Parathyroid adenoma (tissue), 2 donors: ENCODE measurements around the gene PLAC1.

Experiments
- H2AFZ ChIP-seq: fragments of 300-600 bp; sonication (generic); one replicate; pipeline ENCODE4 v1.7.0; 2017; ENCODE audit warnings: antibody characterized with exemption, mild to moderate bottlenecking
- H3K27ac ChIP-seq: fragments of 300-600 bp; sonication (generic); one replicate; pipeline ENCODE4 v1.7.0; 2017
- H3K27me3 ChIP-seq: fragments of 300-600 bp; sonication (generic); one replicate; pipeline ENCODE4 v1.7.0; 2017; ENCODE audit warnings: low read length; ENCODE audit not compliant: control insufficient read depth, insufficient read depth
- H3K36me3 ChIP-seq: fragments of 300-600 bp; sonication (generic); one replicate; pipeline ENCODE4 v1.7.0; 2017; ENCODE audit warnings: low read length; ENCODE audit not compliant: control insufficient read depth, insufficient read depth
- H3K4me1 ChIP-seq: fragments of 300-600 bp; sonication (generic); one replicate; pipeline ENCODE4 v1.7.0; 2017; ENCODE audit warnings: control low read depth
- H3K4me2 ChIP-seq: fragments of 300-600 bp; sonication (generic); one replicate; pipeline ENCODE4 v1.7.0; 2017; ENCODE audit warnings: low read length
- H3K4me3 ChIP-seq: fragments of 300-600 bp; sonication (generic); one replicate; pipeline ENCODE4 v1.7.0; 2017; ENCODE audit warnings: low read depth, low read length
- H3K79me2 ChIP-seq: fragments of 300-600 bp; sonication (generic); one replicate; pipeline ENCODE4 v1.7.0; 2017; ENCODE audit warnings: control low read depth
- H3K9ac ChIP-seq: fragments of 300-600 bp; sonication (generic); one replicate; pipeline ENCODE4 v1.7.0; 2017; ENCODE audit warnings: mild to moderate bottlenecking
- H3K9me3 ChIP-seq: fragments of 300-600 bp; sonication (generic); one replicate; pipeline ENCODE4 v1.7.0; 2017; ENCODE audit warnings: low read length; ENCODE audit not compliant: control insufficient read depth
- TF ChIP-seq, protein P1 (sequence below): fragments of 300-600 bp; sonication (generic); IDR thresholded peaks from one replicate; pipeline ENCODE4 v1.7.0; 2017; ENCODE audit warnings: antibody characterized with exemption, mild to moderate bottlenecking
- donor health status: primary hyperparathyroidism.

Gene PLAC1

DNA sequence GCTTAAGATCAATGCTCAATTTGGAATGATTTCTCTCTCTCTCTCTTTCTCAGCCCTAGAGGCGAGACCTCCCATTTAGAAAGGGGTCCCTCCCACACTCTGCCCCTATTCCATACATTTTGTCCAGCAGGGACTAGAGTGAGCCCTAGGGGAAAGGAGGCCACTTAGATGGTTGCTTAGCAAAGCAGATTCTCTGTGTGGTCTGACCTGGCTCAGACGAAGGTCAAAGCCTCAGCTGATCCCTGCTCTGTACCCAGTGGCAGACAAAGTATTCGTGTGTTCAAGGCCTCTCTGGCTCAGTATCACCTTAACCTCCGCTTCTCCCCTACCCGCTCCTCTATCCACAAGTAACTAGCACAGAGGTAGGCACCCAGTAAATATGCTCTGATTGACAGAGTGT is 120.0 kb downstream of the PLAC1 start:
- TF ChIP-seq, protein P1, sequence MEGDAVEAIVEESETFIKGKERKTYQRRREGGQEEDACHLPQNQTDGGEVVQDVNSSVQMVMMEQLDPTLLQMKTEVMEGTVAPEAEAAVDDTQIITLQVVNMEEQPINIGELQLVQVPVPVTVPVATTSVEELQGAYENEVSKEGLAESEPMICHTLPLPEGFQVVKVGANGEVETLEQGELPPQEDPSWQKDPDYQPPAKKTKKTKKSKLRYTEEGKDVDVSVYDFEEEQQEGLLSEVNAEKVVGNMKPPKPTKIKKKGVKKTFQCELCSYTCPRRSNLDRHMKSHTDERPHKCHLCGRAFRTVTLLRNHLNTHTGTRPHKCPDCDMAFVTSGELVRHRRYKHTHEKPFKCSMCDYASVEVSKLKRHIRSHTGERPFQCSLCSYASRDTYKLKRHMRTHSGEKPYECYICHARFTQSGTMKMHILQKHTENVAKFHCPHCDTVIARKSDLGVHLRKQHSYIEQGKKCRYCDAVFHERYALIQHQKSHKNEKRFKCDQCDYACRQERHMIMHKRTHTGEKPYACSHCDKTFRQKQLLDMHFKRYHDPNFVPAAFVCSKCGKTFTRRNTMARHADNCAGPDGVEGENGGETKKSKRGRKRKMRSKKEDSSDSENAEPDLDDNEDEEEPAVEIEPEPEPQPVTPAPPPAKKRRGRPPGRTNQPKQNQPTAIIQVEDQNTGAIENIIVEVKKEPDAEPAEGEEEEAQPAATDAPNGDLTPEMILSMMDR = no peak
- Histone ChIP-seq H3K4me2 (no peak overlapping the region), H3K79me2 (no peaks in the 10 kb centered on the region), H3K4me1 (no peaks in the 10 kb centered on the region), H3K27me3 (no peaks in the 10 kb centered on the region), H3K27ac (no peak overlapping the region), H3K36me3 (no peaks in the 10 kb centered on the region), H3K4me3 (no peak overlapping the region), H2AFZ (no peak overlapping the region), H3K9me3 (no peaks in the 10 kb centered on the region), H3K9ac (no peak overlapping the region)

DNA sequence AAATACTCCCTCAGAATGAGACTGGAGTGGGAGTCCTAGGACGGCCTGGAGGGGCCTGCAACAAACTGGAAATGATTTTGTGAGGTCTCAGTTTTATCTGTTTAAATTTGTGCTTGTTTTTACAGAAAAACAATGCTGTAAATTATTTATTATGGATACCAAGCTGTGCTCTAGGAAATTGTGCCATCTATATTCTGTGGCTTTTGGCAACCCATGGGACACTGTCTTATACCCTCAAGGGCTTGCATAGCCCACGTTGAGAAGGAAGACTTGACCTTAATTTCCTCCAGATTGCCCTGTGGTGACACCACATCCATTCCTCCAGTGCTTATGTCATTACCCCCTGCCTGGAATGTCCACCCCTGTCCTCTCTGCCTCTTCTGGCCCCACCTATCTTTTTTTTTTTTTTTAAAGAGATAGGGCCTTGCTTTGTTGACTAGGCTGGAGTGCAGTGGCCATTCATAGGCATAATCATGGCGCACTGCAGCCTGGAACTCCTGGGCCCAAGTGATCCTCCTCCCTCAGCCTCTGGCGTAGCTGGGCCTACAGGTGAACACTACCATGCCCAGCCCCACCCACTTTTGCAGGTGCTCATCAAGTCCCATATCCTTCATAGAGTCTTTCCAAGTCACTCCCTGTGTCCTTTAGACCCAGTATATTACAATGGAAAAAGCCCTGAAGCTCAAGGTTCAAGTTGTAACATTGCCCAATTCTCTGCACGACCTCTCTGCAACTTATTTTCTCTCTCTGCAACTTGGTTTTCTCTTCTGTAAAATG is 120.9 kb downstream of the PLAC1 start:
- Histone ChIP-seq H3K36me3 (no peaks in the 10 kb centered on the region), H3K4me2 (no peak overlapping the region), H3K4me1 (no peaks in the 10 kb centered on the region), H3K9ac (no peak overlapping the region), H3K27ac (no peak overlapping the region), H3K9me3 (no peaks in the 10 kb centered on the region), H3K27me3 (no peaks in the 10 kb centered on the region), H3K79me2 (no peaks in the 10 kb centered on the region), H3K4me3 (no peak overlapping the region), H2AFZ (no peak overlapping the region)
- TF ChIP-seq, protein P1 = no peak

GRCh38 chrX:134533952-134534351 is 124.3 kb downstream of the PLAC1 start:
- Histone ChIP-seq H3K4me3 (no peak overlapping the region), H3K9me3 (no peaks in the 10 kb centered on the region), H3K27ac (no peak overlapping the region), H3K4me2 (no peak overlapping the region), H3K79me2 (no peaks in the 10 kb centered on the region), H3K4me1 (no peaks in the 10 kb centered on the region), H3K36me3 (no peaks in the 10 kb centered on the region), H3K27me3 (no peaks in the 10 kb centered on the region), H3K9ac (no peak overlapping the region), H2AFZ (no peak overlapping the region)
- TF ChIP-seq, protein P1 = no peak

DNA sequence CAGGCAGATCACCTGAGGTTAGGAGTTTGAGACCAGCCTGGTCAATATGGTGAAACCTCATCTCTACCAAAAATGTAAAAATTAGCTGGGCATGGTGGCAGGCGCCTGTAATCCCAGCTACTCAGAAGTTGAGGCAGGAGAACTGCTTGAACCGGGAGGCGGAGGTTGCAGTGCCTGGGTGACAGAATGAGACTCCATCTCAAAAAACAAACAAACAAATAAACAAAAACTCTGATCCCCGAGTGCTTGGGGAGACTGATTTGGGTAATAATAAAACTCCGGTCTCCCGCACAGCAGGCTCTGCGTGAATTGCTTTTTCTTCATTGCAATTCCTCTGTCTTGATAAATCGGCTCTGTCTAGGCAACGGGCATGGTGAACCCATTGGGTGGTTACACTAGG is 124.9 kb downstream of the PLAC1 start:
- Histone ChIP-seq H3K4me2 (no peak overlapping the region), H3K36me3 (no peaks in the 10 kb centered on the region), H2AFZ (no peak overlapping the region), H3K79me2 (no peaks in the 10 kb centered on the region), H3K4me3 (no peak overlapping the region), H3K9me3 (no peaks in the 10 kb centered on the region), H3K4me1 (no peaks in the 10 kb centered on the region), H3K27me3 (no peaks in the 10 kb centered on the region), H3K27ac (no peak overlapping the region), H3K9ac (no peak overlapping the region)
- TF ChIP-seq, protein P1 = no peak

GRCh38 chrX:134530845-134531244 is 127.4 kb downstream of the PLAC1 start:
- Histone ChIP-seq H3K9me3 (no peaks in the 10 kb centered on the region), H3K27ac (no peak overlapping the region), H3K4me3 (no peak overlapping the region), H3K27me3 (no peaks in the 10 kb centered on the region), H2AFZ (no peak overlapping the region), H3K4me2 (no peak overlapping the region), H3K4me1 (no peaks in the 10 kb centered on the region), H3K36me3 (no peaks in the 10 kb centered on the region), H3K9ac (no peak overlapping the region), H3K79me2 (no peaks in the 10 kb centered on the region)
- TF ChIP-seq, protein P1 = no peak
